Measurements from ENCODE around the gene GADD45A.

GADD45A gene

DNA sequence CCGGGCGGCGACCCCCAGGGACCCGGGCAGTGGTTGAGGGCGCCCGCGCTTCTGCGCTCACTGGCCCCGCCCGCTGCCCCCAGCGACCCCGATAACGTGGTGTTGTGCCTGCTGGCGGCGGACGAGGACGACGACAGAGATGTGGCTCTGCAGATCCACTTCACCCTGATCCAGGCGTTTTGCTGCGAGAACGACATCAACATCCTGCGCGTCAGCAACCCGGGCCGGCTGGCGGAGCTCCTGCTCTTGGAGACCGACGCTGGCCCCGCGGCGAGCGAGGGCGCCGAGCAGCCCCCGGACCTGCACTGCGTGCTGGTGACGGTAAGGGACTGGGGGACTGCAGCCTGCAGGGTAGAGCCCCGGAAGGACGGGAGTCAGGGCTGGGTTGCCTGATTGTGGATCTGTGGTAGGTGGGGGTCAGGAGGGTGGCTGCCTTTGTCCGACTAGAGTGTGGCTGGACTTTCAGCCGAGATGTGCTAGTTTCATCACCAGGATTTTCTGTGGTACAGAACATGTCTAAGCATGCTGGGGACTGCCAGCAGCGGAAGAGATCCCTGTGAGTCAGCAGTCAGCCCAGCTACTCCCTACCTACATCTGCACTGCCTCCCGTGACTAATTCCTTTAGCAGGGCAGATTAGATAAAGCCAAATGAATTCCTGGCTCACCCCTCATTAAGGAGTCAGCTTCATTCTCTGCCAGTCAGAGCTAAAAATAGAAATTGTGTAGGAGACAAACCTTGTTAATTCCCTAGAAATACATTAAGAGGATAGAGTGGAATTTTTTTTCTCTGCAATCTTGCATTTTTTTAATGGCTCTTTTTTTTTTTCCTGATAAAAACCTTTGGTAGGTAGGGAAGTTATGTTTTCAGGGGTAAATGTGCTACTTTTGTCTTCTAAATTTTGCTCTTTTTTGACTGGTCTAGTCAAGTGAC is 1.5 kb downstream of the GADD45A start:
- ChIA-PET POLR2A (ENCODE audit: low non-redundant PET) (interaction anchor here (0.5 to 3.4 kb wide), 5 partner anchors 10 to 169 kb away, joined by 3 to 33 read pairs (median 5); no protein-coding TSS in a partner anchor), CTCF (interaction anchor here (1.1 to 2.4 kb wide), 5 partner anchors 74 to 154 kb away, joined by 3 to 16 read pairs (median 4); no protein-coding TSS in a partner anchor)
- TF ChIP-seq, protein P1, sequence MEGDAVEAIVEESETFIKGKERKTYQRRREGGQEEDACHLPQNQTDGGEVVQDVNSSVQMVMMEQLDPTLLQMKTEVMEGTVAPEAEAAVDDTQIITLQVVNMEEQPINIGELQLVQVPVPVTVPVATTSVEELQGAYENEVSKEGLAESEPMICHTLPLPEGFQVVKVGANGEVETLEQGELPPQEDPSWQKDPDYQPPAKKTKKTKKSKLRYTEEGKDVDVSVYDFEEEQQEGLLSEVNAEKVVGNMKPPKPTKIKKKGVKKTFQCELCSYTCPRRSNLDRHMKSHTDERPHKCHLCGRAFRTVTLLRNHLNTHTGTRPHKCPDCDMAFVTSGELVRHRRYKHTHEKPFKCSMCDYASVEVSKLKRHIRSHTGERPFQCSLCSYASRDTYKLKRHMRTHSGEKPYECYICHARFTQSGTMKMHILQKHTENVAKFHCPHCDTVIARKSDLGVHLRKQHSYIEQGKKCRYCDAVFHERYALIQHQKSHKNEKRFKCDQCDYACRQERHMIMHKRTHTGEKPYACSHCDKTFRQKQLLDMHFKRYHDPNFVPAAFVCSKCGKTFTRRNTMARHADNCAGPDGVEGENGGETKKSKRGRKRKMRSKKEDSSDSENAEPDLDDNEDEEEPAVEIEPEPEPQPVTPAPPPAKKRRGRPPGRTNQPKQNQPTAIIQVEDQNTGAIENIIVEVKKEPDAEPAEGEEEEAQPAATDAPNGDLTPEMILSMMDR (conservative IDR thresholded peaks at IDR 0.05; ENCODE audit: low read depth), result no peak
- peak overlapping the region; percentile 100 for H3K27ac ChIP-seq
- peak; percentile 94 for DNase-seq (ENCODE audit: low spot score)

DNA sequence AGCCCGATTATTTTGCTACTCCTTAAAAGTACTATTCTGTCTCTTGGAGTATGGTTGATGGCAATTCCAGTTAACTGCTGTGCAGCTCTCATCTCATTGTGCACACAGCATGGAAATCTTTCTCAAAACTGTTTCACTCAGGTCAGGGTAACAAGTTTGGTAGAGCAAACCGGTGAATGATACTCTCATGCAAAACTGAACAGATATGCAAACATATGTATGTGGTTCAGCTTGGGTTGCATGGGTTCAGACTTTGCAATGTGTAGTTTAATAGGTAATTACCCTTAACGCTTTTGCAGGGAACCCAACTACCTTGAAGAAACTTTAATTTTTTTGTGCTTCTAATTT is 2.2 kb downstream of the GADD45A start:
- H3K27ac ChIP-seq, result no peak overlapping the region
- DNase-seq (ENCODE audit: low spot score), result no peak
- CTCF ChIA-PET, result interaction anchor here (1.0 to 1.7 kb wide), 3 partner anchors 112 to 279 kb away, joined by 3 to 4 read pairs (median 3); no protein-coding TSS in a partner anchor
- POLR2A ChIA-PET (ENCODE audit: low non-redundant PET), result interaction anchor here (0.5 to 3.4 kb wide), 2 partner anchors 115 to 153 kb away, joined by 3 to 33 read pairs; no protein-coding TSS in a partner anchor
- TF ChIP-seq, protein P1 (conservative IDR thresholded peaks at IDR 0.05; ENCODE audit: low read depth), result no peak

DNA sequence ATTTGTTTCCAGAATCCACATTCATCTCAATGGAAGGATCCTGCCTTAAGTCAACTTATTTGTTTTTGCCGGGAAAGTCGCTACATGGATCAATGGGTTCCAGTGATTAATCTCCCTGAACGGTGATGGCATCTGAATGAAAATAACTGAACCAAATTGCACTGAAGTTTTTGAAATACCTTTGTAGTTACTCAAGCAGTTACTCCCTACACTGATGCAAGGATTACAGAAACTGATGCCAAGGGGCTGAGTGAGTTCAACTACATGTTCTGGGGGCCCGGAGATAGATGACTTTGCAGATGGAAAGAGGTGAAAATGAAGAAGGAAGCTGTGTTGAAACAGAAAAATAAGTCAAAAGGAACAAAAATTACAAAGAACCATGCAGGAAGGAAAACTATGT is 2.6 kb downstream of the GADD45A start:
- POLR2A ChIA-PET (ENCODE audit: low non-redundant PET), result no interaction called here
- no peak overlapping the region for H3K27ac ChIP-seq

DNA sequence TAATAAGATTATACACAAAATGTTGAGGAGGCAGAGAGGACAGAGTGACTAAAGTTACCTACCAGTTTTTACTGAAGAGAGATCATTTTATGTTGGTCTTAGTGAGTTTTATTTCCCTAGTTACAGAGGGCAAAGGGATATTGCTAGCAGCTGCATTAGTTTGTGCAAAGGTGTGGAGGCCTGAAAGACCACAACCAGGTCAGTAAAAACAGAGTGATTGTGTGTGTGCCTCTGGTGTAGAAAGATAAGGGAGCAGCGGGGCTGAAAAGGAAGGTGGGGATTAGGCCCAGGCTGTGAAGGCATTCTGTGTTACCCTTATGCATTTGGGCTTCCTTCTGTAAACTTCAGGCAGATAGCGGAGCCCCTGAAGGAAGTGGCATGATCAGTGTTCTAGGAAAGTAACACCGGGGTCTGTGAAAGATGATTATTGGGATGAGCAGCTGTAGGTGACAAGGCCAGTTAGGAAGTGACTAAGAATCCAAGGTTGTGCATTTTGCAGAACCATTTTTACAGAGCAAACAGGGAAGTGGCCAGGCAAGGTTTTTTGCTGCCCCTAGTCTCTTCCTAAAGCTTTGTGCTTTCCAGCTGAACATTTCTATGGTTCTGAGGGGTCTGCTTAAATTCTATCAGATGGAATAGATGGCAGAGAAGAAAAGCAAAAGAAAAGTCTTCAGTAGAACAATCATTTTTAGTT is 3.7 kb downstream of the GADD45A start:
- TF ChIP-seq, protein P1 (conservative IDR thresholded peaks at IDR 0.05; ENCODE audit: low read depth), result no peak
- ChIA-PET POLR2A (ENCODE audit: low non-redundant PET) (interaction anchor here (0.9 kb wide), 1 partner anchor 66 kb away, joined by 3 read pairs; no protein-coding TSS in a partner anchor), CTCF (interaction anchor here (0.6 to 0.7 kb wide), 2 partner anchors 39 to 260 kb away, joined by 3 to 4 read pairs; no protein-coding TSS in a partner anchor)
- peak overlapping the region; percentile 65; the same call in 1 of the 2 replicates for H3K27ac ChIP-seq
- no peak for DNase-seq (ENCODE audit: low spot score)

More for the DNA sequence above, 2.6 kb downstream of the GADD45A start:
- no peak for DNase-seq (ENCODE audit: low spot score)
- CTCF ChIA-PET, result interaction anchor here (1.0 to 1.7 kb wide), 2 partner anchors 152 to 279 kb away, joined by 3 to 4 read pairs; no protein-coding TSS in a partner anchor
- TF ChIP-seq, protein P1 (conservative IDR thresholded peaks at IDR 0.05; ENCODE audit: low read depth), result no peak

DNA sequence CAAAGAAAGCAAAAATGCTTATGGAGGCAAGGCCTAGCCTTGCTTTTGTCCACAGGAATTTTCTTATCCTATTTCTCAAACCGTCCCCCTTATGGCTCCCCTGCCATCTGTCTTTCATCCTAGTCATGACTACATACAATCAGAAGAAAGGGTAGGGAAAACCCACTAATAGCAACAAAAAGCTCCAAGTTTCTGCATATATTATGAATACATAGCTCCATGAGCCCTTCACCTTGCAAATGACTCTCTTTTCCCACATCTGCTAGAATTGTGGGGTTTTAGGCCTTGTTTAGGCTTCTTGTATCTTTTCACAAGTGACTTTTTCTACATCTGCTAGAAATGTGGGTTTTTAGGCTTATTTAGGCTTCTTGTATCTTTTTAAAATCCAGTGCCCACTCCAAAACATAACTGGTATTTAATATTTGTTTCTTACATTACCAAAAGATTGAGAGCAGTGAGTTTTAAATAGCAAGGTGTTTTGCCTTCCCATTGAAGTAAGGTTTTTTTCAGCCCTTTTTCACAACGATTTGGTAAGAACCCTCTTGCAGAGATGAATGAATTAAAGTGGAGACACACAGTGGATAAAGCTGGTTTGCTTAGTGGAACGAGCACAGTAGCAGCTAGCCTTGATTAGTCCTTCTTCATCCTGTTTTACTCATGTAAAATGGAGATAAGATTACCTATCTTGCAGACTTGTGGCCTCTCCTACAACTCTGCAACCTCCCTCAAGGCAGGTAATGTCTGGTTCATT is 4.4 kb downstream of the GADD45A start:
- CTCF ChIA-PET, result interaction anchor here (0.6 to 0.7 kb wide), 3 partner anchors 39 to 64 kb away, joined by 3 to 4 read pairs (median 3); no protein-coding TSS in a partner anchor
- H3K27ac ChIP-seq, result no peak overlapping the region
- POLR2A ChIA-PET (ENCODE audit: low non-redundant PET), result interaction anchor here (0.9 kb wide), 1 partner anchor 65 kb away, joined by 3 read pairs; no protein-coding TSS in a partner anchor
- no peak for DNase-seq (ENCODE audit: low spot score)
- TF ChIP-seq, protein P1 (conservative IDR thresholded peaks at IDR 0.05; ENCODE audit: low read depth), result no peak
